Activated effector memory CD4-positive, alpha-beta T cell treated with anti-CD3 and anti-CD28 coated beads, Interleukin-2, amount 50 U/mL, for 16 hours (primary cell): ENCODE data around the gene RPS29.
A peak's percentile ranks its signal among the peaks of the same experiment; 100 is the strongest.
"Not testable (repeated sequence)": the region's sequence is repeated elsewhere in the genome, so short reads cannot be mapped to it uniquely, and the experiment has no call there.

Experiments used
- DNase-seq: peaks from one replicate; pipeline ENCODE4 v3.0.0-alpha.2; 2020

Gene RPS29

DNA sequence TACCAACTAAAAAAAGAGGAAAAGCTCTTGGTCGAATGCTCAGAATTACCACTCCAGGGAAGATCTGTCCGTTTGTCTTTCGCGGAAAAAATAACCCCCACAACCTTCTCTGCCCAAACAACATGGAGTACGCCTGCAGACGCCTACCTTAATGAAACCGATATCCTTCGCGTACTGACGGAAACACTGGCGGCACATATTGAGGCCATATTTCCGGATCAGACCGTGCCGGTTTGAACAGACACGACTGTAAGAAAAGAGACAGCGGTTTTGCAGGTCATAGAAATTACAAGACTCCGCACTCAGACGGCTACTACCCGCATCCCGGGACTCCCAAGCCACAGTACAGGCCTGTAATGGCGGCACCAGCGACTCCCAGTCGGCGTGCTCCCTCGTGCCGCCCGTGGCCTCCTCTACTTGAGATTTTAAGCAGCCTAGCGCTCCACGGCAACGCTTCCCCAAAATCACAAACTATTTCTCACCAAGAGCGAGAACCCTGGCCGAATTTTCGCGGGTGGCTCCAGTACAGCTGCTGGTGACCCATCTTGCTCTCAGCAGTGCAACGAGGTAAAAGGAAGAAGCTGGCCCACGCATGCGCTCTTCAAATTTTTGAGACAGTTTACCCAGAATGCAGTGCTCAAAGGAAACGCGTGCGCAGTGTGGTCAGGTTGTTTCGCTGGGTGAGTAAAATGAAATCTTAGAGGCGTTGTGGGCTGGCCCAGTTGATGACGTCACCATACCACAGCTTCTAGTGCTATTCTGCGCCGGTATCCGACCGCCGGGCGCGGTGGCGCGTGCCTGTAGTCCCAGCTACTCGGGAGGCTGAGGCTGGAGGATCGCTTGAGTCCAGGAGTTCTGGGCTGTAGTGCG, at the start of gene RPS29:
Gene RPS29 (minus strand): TSS at position 578 of the 870 bp plus-strand sequence. CDS start 34 bp downstream, at position 544.
- peak; percentile 99 for DNase-seq

- peak; percentile 87 for DNase-seq
Measured at GRCh38 chr14:49634547-49635334, 48.6 kb upstream of the RPS29 start, which contains the start of gene DNAAF2. Gene DNAAF2 (minus strand): TSS chr14:49635244. CDS start chr14:49635149, 95 bp downstream.

- peak; percentile 98 for DNase-seq
Measured at GRCh38 chr14:49633640-49634546, 47.7 kb upstream of the RPS29 start.

DNA sequence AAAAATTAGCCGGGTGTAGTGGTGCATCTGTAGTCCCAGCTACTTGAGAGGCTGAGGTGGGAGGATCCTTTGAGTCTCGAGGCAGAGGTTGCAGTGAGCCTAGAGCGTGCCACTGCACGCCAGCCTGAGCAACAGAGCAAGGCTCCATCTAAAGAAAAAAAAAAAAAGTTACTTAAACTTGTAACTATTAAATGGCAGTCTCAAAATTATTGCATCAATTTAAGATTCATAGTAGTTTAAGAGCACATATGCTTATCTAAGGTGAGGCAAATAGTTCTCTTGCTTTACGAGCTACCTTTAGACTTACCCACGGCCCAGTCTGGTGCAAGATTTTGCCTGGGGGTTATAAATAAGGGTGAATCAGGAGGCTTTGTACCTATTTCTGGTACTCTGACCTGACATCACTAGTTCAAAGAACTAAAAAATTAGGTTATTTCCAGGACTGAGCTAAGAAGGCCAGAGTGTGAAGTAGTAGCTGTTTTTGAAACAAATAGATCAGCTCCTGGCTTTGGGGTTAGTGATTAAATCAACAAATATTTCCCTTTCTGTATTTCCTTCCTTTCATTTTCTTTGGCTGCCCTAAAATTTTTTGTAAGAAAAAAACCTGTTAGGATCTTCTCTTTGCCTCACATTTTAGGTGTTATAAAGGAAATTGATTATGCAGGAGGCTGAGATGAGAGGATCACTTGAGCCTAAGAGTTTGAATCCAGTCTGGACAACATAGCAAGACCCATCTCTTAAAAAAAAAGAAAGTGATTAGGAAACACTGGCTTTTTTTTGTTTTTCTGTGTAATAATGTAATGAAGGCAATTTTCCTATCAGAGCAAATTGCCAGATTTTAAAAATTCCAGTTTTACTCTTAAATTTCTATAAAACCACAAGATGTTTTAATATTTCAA, 38.0 kb upstream of the RPS29 start:
- DNase-seq: peak; percentile 70

DNA sequence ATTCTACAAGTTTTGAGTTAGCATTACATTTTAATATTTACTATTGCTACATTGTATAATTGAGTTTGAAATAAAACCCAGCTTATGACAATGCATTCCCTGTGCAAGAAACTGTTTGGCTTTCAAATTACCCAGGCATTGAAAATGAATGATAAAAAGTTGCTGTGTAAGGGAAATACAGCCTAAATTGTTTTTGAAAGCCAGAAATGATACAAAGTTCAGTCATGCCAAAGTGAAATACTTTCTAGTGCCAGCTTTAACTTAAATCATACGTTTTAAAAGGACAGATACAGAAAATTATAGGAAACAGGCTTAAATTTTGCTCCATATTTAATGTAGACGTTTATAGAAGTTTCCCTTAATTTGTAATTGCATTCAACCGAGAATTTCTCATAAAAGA, 37.2 kb upstream of the RPS29 start:
- no peak for DNase-seq

- no peak for DNase-seq
Measured at GRCh38 chr14:49622022-49622607, 35.9 kb upstream of the RPS29 start.

DNA sequence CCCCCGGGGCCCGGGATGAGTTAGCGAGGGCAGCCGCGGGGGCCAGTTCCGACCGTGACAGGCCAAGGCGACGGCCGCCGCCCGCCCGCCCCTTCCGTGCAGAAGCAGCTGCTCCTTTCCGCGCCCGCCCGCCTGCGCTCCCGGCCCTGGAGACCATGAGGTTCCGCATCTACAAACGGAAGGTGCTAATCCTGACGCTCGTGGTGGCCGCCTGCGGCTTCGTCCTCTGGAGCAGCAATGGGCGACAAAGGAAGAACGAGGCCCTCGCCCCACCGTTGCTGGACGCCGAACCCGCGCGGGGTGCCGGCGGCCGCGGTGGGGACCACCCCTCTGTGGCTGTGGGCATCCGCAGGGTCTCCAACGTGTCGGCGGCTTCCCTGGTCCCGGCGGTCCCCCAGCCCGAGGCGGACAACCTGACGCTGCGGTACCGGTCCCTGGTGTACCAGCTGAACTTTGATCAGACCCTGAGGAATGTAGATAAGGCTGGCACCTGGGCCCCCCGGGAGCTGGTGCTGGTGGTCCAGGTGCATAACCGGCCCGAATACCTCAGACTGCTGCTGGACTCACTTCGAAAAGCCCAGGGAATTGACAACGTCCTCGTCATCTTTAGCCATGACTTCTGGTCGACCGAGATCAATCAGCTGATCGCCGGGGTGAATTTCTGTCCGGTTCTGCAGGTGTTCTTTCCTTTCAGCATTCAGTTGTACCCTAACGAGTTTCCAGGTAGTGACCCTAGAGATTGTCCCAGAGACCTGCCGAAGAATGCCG, 35.1 kb upstream of the RPS29 start:
- peak; percentile 85 for DNase-seq

- peak; percentile 97 for DNase-seq
Measured at GRCh38 chr14:49620182-49621113, 34.3 kb upstream of the RPS29 start, which contains the start of the genes MGAT2 and RPL36AL. Gene MGAT2 (plus strand): TSS chr14:49620799. CDS start chr14:49621269, 470 bp downstream. Gene RPL36AL (minus strand): TSS chr14:49620626. CDS start chr14:49619104, 1,522 bp downstream.

- no peak for DNase-seq
Measured at GRCh38 chr14:49619730-49620129, 33.5 kb upstream of the RPS29 start.

GRCh38 chr14:49619273-49619672, 33.1 kb upstream of the RPS29 start:
- DNase-seq: not testable (repeated sequence)

DNA sequence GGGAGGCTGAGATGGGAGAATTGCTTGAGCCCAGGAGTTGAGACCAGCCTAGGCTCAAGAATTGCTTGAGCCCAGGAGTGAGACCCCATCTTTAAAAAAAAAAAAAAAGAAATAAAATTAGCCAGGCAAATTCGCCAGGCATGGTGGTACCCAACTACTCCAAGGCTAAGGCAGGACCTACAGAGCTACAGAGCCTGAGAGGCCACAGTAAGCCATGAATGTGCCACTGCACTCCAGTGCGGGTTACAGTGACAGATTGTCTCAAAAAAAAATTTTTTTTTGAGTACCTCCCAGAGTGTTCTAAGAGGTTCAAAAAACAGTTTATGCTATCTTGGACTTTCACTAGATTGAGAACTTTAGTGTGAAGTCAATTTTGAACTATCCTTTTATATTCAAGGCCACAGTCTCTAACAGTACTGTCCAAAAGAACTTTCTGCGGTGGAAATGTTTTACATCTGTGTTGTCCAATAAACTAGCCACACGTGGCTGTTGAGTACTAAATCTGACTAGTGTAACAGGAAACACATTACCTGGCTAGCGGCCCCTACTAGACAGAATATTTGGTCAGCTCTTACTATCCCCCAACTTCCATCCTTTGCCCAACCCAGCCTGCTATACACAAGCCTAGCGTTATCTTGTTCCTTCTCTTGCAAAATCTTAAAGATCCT, 31.8 kb upstream of the RPS29 start:
- no peak for DNase-seq

GRCh38 chr14:49615776-49616175, 29.6 kb upstream of the RPS29 start:
- DNase-seq: no peak

DNA sequence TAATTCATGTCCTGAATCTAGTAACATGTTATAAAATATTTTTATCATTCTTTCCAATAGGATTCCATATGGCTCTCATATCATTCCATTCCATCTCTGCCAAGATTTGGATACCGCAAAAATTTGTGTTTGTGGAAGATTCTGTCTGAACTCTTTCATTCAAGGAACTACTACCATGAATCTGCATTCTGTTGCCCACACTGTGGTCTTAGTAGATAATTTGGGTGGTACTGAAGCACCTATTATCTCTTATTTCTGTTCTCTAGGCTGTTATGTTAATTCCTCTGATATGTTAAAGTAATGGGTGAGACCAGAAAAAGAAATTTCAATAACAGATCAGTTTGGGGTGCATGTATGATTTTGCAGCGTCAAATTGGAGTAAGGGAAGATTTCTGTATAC, 28.0 kb upstream of the RPS29 start:
- no peak for DNase-seq

DNA sequence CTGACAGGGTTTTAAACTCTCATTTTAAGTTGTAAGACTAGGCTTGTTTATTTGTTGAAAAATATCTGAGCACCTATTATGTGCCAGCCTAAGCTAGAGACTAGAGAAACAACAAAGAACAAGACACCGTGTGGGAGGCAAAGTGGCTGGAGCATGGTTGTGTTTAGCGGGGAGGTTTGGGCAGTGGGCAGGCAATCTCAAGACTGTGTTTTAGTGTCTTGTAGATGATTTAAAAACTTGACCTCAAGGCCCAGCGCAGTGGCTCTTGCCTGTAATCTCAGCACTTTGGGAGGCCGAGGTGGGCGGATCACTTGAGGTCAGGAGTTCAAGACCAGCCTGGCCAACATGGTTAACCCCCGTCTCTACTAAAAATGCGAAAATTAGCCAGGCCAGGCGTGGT, 26.5 kb upstream of the RPS29 start:
- DNase-seq: no peak

DNA sequence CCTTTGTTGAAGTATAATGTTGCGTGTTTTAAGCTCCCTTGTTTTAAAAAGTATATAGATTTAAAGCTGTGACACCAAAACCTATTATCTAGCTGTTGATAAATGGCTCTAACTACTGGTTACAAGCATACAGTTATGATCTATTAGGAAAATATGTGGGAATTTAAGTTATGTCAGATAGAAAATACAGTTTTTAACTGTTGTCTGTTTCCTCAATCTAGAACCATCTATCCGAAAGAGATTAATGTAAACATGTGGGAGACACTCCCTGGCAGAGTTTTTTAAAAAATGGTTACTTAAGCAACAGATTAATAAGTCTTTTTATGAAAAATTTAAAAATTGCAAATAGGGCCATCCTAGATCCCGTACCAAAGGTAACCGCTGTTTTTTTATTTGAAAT, 26.1 kb upstream of the RPS29 start:
- no peak for DNase-seq

- DNase-seq: no peak
Measured at GRCh38 chr14:49607583-49607982, 21.4 kb upstream of the RPS29 start.

- DNase-seq: peak; percentile 95
Measured at GRCh38 chr14:49598485-49599300, 12.5 kb upstream of the RPS29 start, which contains the start of gene LRR1. Gene LRR1 (plus strand): TSS chr14:49598940. CDS start chr14:49599021, 81 bp downstream.

DNA sequence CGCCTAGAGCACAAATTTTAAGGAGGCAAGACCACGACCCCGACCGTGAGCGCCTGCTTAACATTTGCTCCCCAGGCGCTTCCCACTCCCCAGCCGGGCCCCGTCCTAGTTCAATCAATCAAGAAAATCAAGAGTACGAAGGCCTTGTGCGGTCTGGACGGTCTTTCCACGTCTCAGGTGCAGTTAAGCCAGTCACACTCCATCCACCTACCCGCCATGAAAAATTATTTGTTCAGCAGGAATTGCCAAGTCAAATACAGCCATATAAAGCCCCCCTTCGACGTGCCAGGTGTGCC, 12.0 kb upstream of the RPS29 start:
- no peak for DNase-seq
